Measurements from ENCODE around the gene LECT2. TPM values are rescaled to one million over a fixed set of nuclear protein-coding genes. Genes with fewer than 3 reads are reported as not detected.
A peak's percentile ranks its signal among the peaks of the same experiment; 100 is the strongest.

The LECT2 gene
- total RNA-seq, 1 donor from 2014 or later: not detected

DNA sequence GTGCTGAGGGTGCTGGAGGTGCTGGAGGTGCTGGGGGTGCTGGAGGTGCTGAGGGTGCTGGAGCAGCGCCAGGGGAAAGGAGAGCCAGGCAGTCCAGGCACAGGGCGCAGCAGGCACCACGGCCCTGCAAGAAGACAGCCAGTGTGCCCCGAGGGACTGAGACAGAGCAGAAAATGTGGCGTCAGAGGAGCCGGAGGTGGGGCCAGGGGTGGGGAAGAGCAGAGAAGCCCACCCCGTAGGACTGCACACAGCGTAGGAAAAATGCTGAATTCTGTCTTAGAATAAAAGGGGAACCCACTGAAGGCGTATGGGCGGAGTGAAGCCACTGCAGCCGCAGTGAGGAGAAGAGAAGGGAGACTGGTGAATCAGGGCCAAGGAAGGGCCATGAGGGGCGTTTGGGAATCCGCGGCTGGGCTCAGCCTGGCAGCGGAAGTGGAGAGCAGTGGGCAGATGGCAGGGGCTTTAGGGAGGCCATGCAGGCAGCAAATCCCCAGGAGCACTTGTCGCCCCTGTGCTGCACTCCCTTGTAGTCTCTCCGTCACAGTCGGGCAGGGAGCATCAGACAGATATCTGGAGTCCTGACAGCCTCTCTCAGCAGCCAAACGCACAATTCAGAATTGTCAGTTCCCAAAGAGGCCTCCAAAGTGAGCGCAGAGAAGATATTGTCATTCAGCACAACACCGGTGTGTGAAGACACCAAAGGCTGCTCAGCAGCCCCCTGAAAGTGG is 35.9 kb upstream of the LECT2 start:
- H3K27ac Mint-ChIP-seq (ENCODE audit: unreplicated experiment): no peak overlapping the region
- H3K4me3 Mint-ChIP-seq (ENCODE audit: unreplicated experiment): no peak overlapping the region
- peaks cover 2% of the 10 kb centered on the region for H3K4me1 Mint-ChIP-seq (ENCODE audit: low read depth, unreplicated experiment)
- TF ChIP-seq, protein P1, sequence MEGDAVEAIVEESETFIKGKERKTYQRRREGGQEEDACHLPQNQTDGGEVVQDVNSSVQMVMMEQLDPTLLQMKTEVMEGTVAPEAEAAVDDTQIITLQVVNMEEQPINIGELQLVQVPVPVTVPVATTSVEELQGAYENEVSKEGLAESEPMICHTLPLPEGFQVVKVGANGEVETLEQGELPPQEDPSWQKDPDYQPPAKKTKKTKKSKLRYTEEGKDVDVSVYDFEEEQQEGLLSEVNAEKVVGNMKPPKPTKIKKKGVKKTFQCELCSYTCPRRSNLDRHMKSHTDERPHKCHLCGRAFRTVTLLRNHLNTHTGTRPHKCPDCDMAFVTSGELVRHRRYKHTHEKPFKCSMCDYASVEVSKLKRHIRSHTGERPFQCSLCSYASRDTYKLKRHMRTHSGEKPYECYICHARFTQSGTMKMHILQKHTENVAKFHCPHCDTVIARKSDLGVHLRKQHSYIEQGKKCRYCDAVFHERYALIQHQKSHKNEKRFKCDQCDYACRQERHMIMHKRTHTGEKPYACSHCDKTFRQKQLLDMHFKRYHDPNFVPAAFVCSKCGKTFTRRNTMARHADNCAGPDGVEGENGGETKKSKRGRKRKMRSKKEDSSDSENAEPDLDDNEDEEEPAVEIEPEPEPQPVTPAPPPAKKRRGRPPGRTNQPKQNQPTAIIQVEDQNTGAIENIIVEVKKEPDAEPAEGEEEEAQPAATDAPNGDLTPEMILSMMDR (IDR thresholded peaks at IDR 0.05; ENCODE audit: partially characterized antibody, unreplicated experiment): no peak
- peak; percentile 27 for DNase-seq
- no peaks in the 10 kb centered on the region for H3K27me3 Mint-ChIP-seq (ENCODE audit: unreplicated experiment)
- H3K36me3 Mint-ChIP-seq (ENCODE audit: unreplicated experiment): peaks cover 5% of the 10 kb centered on the region
- H3K9me3 Mint-ChIP-seq (ENCODE audit: unreplicated experiment): peaks cover 3% of the 10 kb centered on the region

GRCh38 chr5:135989686-135990085 is 34.9 kb upstream of the LECT2 start:
- TF ChIP-seq, protein P1 (IDR thresholded peaks at IDR 0.05; ENCODE audit: partially characterized antibody, unreplicated experiment): no peak
- H3K27me3 Mint-ChIP-seq (ENCODE audit: unreplicated experiment): no peaks in the 10 kb centered on the region
- H3K36me3 Mint-ChIP-seq (ENCODE audit: unreplicated experiment): peaks cover 5% of the 10 kb centered on the region
- H3K4me1 Mint-ChIP-seq (ENCODE audit: low read depth, unreplicated experiment): peaks cover 2% of the 10 kb centered on the region
- H3K27ac Mint-ChIP-seq (ENCODE audit: unreplicated experiment): no peak overlapping the region
- no peak overlapping the region for H3K4me3 Mint-ChIP-seq (ENCODE audit: unreplicated experiment)
- DNase-seq: no peak
- peaks cover 1% of the 10 kb centered on the region for H3K9me3 Mint-ChIP-seq (ENCODE audit: unreplicated experiment)

DNA sequence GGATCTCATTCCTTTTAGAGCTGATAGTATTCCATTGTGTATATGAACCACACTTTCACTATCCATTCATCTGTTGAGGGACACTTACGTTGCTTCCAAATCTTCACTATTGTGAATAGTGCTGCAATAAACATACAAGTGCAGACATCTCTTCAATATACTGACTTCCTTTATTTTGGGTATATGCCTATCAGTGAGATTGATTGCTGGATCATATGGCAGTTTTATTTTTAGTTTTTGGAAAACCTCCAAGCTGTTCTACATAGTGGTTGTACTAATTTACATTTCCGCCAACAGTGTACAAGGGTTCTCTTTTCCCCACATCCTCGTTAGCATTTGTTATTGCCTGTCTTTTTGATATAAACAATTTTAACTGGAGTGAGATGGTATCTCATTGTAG is 33.8 kb upstream of the LECT2 start:
- no peak overlapping the region for H3K27ac Mint-ChIP-seq (ENCODE audit: unreplicated experiment)
- H3K9me3 Mint-ChIP-seq (ENCODE audit: unreplicated experiment): no peaks in the 10 kb centered on the region
- H3K36me3 Mint-ChIP-seq (ENCODE audit: unreplicated experiment): peaks cover 5% of the 10 kb centered on the region
- no peak overlapping the region for H3K4me3 Mint-ChIP-seq (ENCODE audit: unreplicated experiment)
- TF ChIP-seq, protein P1 (IDR thresholded peaks at IDR 0.05; ENCODE audit: partially characterized antibody, unreplicated experiment): no peak
- H3K4me1 Mint-ChIP-seq (ENCODE audit: low read depth, unreplicated experiment): peaks cover 2% of the 10 kb centered on the region
- no peak for DNase-seq
- no peaks in the 10 kb centered on the region for H3K27me3 Mint-ChIP-seq (ENCODE audit: unreplicated experiment)

DNA sequence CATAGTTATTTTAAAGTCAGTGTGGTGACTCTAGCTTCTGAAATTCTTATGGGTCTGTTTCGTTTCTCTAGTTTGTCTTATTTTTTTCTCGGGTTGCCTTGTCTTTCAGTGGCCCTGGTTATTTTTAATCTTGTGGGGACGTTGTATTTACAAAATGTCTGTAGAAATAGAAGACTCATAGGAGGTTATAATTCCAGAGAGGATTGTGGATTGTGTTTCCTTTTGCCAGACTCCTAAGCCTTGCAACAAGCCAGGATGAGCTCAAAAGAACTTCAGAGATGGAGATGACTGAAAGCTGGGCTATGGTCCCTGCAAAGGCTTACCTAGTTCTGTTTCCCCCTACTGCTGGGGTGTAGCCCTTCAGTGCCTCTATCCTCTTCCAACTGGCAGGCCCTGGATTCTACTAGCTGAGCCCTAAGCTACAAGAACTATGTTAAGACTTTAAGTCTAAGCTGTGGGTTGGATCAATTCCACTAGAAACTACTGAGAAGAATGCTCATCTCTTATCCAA is 32.2 kb upstream of the LECT2 start:
- Mint-ChIP-seq H3K9me3 (ENCODE audit: unreplicated experiment) (no peaks in the 10 kb centered on the region), H3K27ac (ENCODE audit: unreplicated experiment) (no peak overlapping the region), H3K27me3 (ENCODE audit: unreplicated experiment) (no peaks in the 10 kb centered on the region)

DNA sequence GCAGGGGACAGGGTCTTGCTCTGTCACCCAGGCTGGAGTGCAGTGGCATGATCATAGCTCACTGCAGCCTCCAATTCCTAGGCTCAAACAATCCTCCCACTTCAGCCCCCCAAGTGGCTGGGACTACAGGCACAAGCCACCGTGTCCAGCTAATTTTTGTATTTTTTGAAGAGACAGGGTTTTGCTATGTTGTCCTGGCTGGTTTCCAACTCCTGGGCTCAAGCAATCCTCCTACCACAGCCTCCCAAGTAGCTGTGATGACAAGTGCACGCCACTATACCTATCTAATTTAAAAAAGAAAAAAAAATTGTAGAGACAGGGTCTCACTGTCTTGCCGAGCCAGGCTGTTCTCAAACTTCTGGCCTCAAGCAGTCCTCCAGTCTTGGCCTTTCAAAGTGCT is 31.6 kb upstream of the LECT2 start:
- TF ChIP-seq, protein P1 (IDR thresholded peaks at IDR 0.05; ENCODE audit: partially characterized antibody, unreplicated experiment): no peak
- Mint-ChIP-seq H3K27ac (ENCODE audit: unreplicated experiment) (no peak overlapping the region), H3K4me3 (ENCODE audit: unreplicated experiment) (no peak overlapping the region), H3K4me1 (ENCODE audit: low read depth, unreplicated experiment) (peaks cover 2% of the 10 kb centered on the region), H3K9me3 (ENCODE audit: unreplicated experiment) (no peaks in the 10 kb centered on the region), H3K27me3 (ENCODE audit: unreplicated experiment) (no peaks in the 10 kb centered on the region), H3K36me3 (ENCODE audit: unreplicated experiment) (peaks cover 5% of the 10 kb centered on the region)
- DNase-seq: no peak

More for the DNA sequence above, 32.2 kb upstream of the LECT2 start:
- TF ChIP-seq, protein P1 (IDR thresholded peaks at IDR 0.05; ENCODE audit: partially characterized antibody, unreplicated experiment): no peak
- no peak for DNase-seq
- H3K4me3 Mint-ChIP-seq (ENCODE audit: unreplicated experiment): no peak overlapping the region
- peaks cover 5% of the 10 kb centered on the region for H3K36me3 Mint-ChIP-seq (ENCODE audit: unreplicated experiment)
- peaks cover 2% of the 10 kb centered on the region for H3K4me1 Mint-ChIP-seq (ENCODE audit: low read depth, unreplicated experiment)
